HCT116 (cell line): ENCODE measurements around the gene RPTOR. TPM values are rescaled to one million over a fixed set of nuclear protein-coding genes. Genes with fewer than 3 reads are reported as not detected.

Experiments
- ATAC-seq: fragments of 200-7000 bp; cut with Tn5 transposase; 2 replicates; pipeline ENCODE4 v1.9.1; 2020; ENCODE audit warnings: mild to moderate bottlenecking, moderate library complexity
- BruUV-seq: library from RNA; stranded (reverse); fragments of 400-500 nt; replicated peaks from 2 replicates; lab custom pipeline; 2021; lab: Mats Ljungman, UMichigan
- CTCF ChIA-PET: fragments of 300-600 bp; sonication (Branson Sonifier 250); formaldehyde crosslinking; loops from one replicate; lab custom pipeline; 2021; ENCODE audit warnings: antibody characterized with exemption; lab: Charles Lee
- POLR2A ChIA-PET: fragments of 300-600, 350-600 bp; sonication (Branson Sonifier 250); formaldehyde crosslinking; loops from one replicate; lab custom pipeline; 2021; ENCODE audit warnings: antibody characterized with exemption; lab: Charles Lee
- RAD21 ChIA-PET, 2 experiments: fragments of 300-600 bp; sonication (Branson Sonifier 250); formaldehyde crosslinking; loops; one replicate each; lab custom pipeline; 2023; ENCODE audit warnings: low total read pairs in 2 of 2; ENCODE audit not compliant: uncharacterized antibody in 2 of 2, unreplicated experiment in 2 of 2, low non-redundant PET in 1 of 2; lab: Charles Lee
- DNase-seq: peaks from one replicate; pipeline ENCODE4 v3.0.0-alpha.2; 2010; ENCODE audit warnings: low read depth, low spot score
- H2AFZ ChIP-seq: fragments of 200-600 bp; shearing (Covaris generic), sonication (generic); 2 replicates; pipeline ENCODE4 v1.6.1; 2017; ENCODE audit warnings: low read depth, mixed run types, mixed read lengths, antibody characterized with exemption, low read length; ENCODE audit not compliant: poor library complexity, severe bottlenecking
- H3K27ac ChIP-seq: 2 replicates; pipeline ENCODE4 v1.5.1; 2012; ENCODE audit warnings: low read depth, low read length
- H3K27me3 ChIP-seq: fragments of 200-600 bp; sonication (generic); 2 replicates; pipeline ENCODE4 v1.6.1; 2016; ENCODE audit warnings: mixed run types, low read length, mixed read lengths; ENCODE audit not compliant: insufficient read depth
- H3K36me3 ChIP-seq, 2 experiments: fragments of 200-500 bp in 1 of 2; fragments of 200-600 bp in 1 of 2; sonication (Bioruptor generic) in 1 of 2; sonication (generic) in 1 of 2; 2 replicates each; pipeline versions ENCODE4 v1.5.1 to v1.6.1; 2014 to 2016; ENCODE audit warnings: low read length in 2 of 2, inconsistent platforms in 1 of 2, mixed read lengths in 1 of 2, mixed run types in 1 of 2; ENCODE audit not compliant: insufficient read depth in 2 of 2, control insufficient read depth in 1 of 2
- H3K4me1 ChIP-seq, 2 experiments: fragments of 200-600 bp in 1 of 2; sonication (generic) in 1 of 2; 2 replicates each; pipeline versions ENCODE4 v1.5.1 to v1.6.1; 2012 to 2017; ENCODE audit warnings: low read length in 2 of 2, inconsistent platforms in 1 of 2, mild to moderate bottlenecking in 1 of 2, mixed read lengths in 1 of 2, mixed run types in 1 of 2, moderate library complexity in 1 of 2; ENCODE audit not compliant: insufficient read depth in 2 of 2, control insufficient read depth in 1 of 2
- H3K4me2 ChIP-seq: fragments of 200-600 bp; sonication (generic); 2 replicates; pipeline ENCODE4 v1.6.1; 2017; ENCODE audit warnings: mixed run types, low read length, mixed read lengths
- H3K4me3 ChIP-seq, 2 experiments: fragments of 200-600 bp in 1 of 2; sonication (generic) in 1 of 2; replicated peaks in 1 of 2; 2 replicates each; pipeline ENCODE4 v1.5.1; 2011 to 2016; ENCODE audit warnings: low read length in 2 of 2, control low read depth in 1 of 2, low read depth in 1 of 2, mild to moderate bottlenecking in 1 of 2, mixed read lengths in 1 of 2, mixed run types in 1 of 2
- H3K79me2 ChIP-seq: fragments of 200-600 bp; sonication (generic); 2 replicates; pipeline ENCODE4 v1.6.1; 2017; ENCODE audit warnings: mild to moderate bottlenecking, mixed run types, low read length, moderate library complexity, mixed read lengths; ENCODE audit not compliant: insufficient read depth
- H3K9ac ChIP-seq: fragments of 200-600 bp; sonication (generic); 2 replicates; pipeline ENCODE4 v1.6.1; 2016; ENCODE audit warnings: low read length, mixed read lengths
- H3K9me2 ChIP-seq: fragments of 200-600 bp; sonication (generic), shearing (Covaris generic); 2 replicates; pipeline ENCODE4 v1.6.1; 2017; ENCODE audit warnings: mixed run types, mild to moderate bottlenecking, moderate library complexity; ENCODE audit not compliant: insufficient read depth
- H3K9me3 ChIP-seq, 2 experiments: fragments of 200-500 bp in 1 of 2; fragments of 200-600 bp in 1 of 2; sonication (Bioruptor generic) in 1 of 2; sonication (generic) in 1 of 2; 2 replicates each; pipeline ENCODE4 v1.6.1; 2014 to 2017; ENCODE audit warnings: low read length in 2 of 2, mixed read lengths in 2 of 2, inconsistent platforms in 1 of 2, low read depth in 1 of 2, mild to moderate bottlenecking in 1 of 2, mixed run types in 1 of 2, moderate library complexity in 1 of 2; ENCODE audit not compliant: control insufficient read depth in 1 of 2, insufficient read depth in 1 of 2
- H4K20me1 ChIP-seq: fragments of 200-600 bp; sonication (generic), shearing (Covaris generic); 2 replicates; pipeline ENCODE4 v1.6.1; 2017; ENCODE audit warnings: mixed run types, mild to moderate bottlenecking, moderate library complexity; ENCODE audit not compliant: insufficient read depth
- CBX3 ChIP-seq: IDR thresholded peaks from 2 replicates; pipeline ENCODE4 v1.6.1; 2012; ENCODE audit warnings: low read depth
- EGR1 ChIP-seq: IDR thresholded peaks from 2 replicates; pipeline ENCODE4 v1.6.1; 2012; ENCODE audit warnings: low read depth
- ELF1 ChIP-seq: IDR thresholded peaks from 2 replicates; pipeline ENCODE4 v1.6.1; 2012; ENCODE audit warnings: low read depth, borderline replicate concordance
- EZH2 ChIP-seq: fragments of 200-600 bp; sonication (generic); IDR thresholded peaks from 2 replicates; pipeline ENCODE4 v1.6.1; 2017; ENCODE audit warnings: antibody characterized with exemption, mixed run types
- EZH2phosphoT487 ChIP-seq: fragments of 200-600 bp; IDR thresholded peaks from 2 replicates; pipeline ENCODE4 v1.6.1; 2018; ENCODE audit warnings: antibody characterized with exemption, borderline replicate concordance
- FOSL1 ChIP-seq: IDR thresholded peaks from 2 replicates; pipeline ENCODE4 v1.6.1; 2012; ENCODE audit warnings: low read depth
- POLR2AphosphoS5 ChIP-seq: IDR thresholded peaks from 2 replicates; pipeline ENCODE4 v1.6.1; 2011; ENCODE audit warnings: mild to moderate bottlenecking, low read depth, low read length, moderate library complexity
- RAD21 ChIP-seq: IDR thresholded peaks from 2 replicates; pipeline ENCODE4 v1.6.1; 2012; ENCODE audit warnings: low read depth, mild to moderate bottlenecking
- TCF7L2 ChIP-seq: IDR thresholded peaks from 2 replicates; pipeline ENCODE4 v1.7.0; 2011; ENCODE audit warnings: borderline replicate concordance, inconsistent platforms; ENCODE audit not compliant: insufficient read depth, insufficient read length; ENCODE audit errors: extremely low read depth
- YY1 ChIP-seq: IDR thresholded peaks from 2 replicates; pipeline ENCODE4 v1.6.1; 2011; ENCODE audit warnings: low read length, low read depth, moderate library complexity, mild to moderate bottlenecking; ENCODE audit not compliant: insufficient replicate concordance; ENCODE audit errors: extremely low read depth
- ZFX ChIP-seq: fragments of 450-650 bp; IDR thresholded peaks from 2 replicates; pipeline ENCODE4 v1.6.1; 2017
- ZNF274 ChIP-seq: fragments of 200-500 bp; sonication (Bioruptor generic); IDR thresholded peaks from 2 replicates; pipeline ENCODE4 v1.6.1; 2014; ENCODE audit warnings: mild to moderate bottlenecking, low read depth, low read length, inconsistent platforms
- intact Hi-C: fragments of 100-400 bp; cut with micrococcal nuclease; formaldehyde crosslinking; loops from 2 replicates; pipeline ENCODE4 v1.10.0; 2022
- total RNA-seq: library from RNA; stranded (reverse); gene quantifications from one replicate; pipeline ENCODE4 v1.2.1, GENCODE V29; 2021; ENCODE audit not compliant: unreplicated experiment
- TF ChIP-seq, protein P1 (sequence below), 3 experiments: fragments of 200-600 bp in 1 of 3; sonication (generic) in 1 of 3; IDR thresholded peaks in 2 of 3; conservative IDR thresholded peaks in 1 of 3; 2 replicates each; pipeline ENCODE4 v1.5.1; 2012 to 2017; ENCODE audit warnings: low read depth in 2 of 3, low read length in 2 of 3, antibody characterized with exemption in 1 of 3, borderline replicate concordance in 1 of 3, control low read depth in 1 of 3, mild to moderate bottlenecking in 1 of 3, mixed read lengths in 1 of 3, mixed run types in 1 of 3, moderate library complexity in 1 of 3; ENCODE audit not compliant: insufficient read depth in 1 of 3
- TF ChIP-seq, protein P2 (sequence below): IDR thresholded peaks from 2 replicates; pipeline ENCODE4 v1.6.1; 2012
- TF ChIP-seq, protein P3 (sequence below): IDR thresholded peaks from 2 replicates; pipeline ENCODE4 v1.6.1; 2012; ENCODE audit warnings: low read depth
- TF ChIP-seq, protein P4 (sequence below): IDR thresholded peaks from 2 replicates; pipeline ENCODE4 v1.6.1; 2012

RPTOR gene
- total RNA-seq, 1 experiment from 2014 or later = 69.5 TPM

DNA sequence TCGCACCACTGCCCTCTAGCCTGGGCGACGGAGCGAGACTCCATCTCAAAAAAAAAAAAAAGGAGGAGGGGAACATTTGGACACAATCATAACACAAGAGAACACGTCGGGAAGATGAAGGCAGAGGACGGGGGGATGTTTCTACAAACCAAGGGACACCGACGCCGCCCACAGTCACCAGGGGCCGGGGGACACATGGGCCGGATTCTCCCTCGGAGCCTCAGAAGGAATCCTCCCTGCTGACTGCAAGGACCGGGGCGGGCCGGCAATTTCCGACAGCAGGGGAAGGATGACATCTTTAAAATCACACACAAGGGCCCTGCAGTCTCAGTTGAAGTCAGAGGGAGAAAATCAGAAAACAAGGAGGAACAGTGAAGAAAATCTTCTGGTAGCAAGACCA, 438.9 kb downstream of the RPTOR start:
- H3K9me3 ChIP-seq = no peaks in the 10 kb centered on the region
- intact Hi-C loops = loop anchor here (5.0 to 10.0 kb wide), 3 partner anchors 241 to 976 kb away; partner anchors contain the start of gene CEP131
- POLR2A ChIA-PET = no interaction called here

More for the DNA sequence above, 438.9 kb downstream of the RPTOR start:
- no peaks in the 10 kb centered on the region for H3K9me2 ChIP-seq
- no peaks in the 10 kb centered on the region for H4K20me1 ChIP-seq
- BruUV-seq = no TSS peak
- H3K27ac ChIP-seq = no peak overlapping the region
- no peak for DNase-seq
- no peaks in the 10 kb centered on the region for H3K79me2 ChIP-seq
- H3K4me1 ChIP-seq = peaks cover 23 to 38% of the 10 kb centered on the region in 2 experiments
- no peak overlapping the region for H3K9ac ChIP-seq
- CTCF ChIA-PET = no interaction called here
- H3K4me3 ChIP-seq = no peak overlapping the region
- H3K4me2 ChIP-seq = no peak overlapping the region
- H2AFZ ChIP-seq = no peak overlapping the region
- no peaks in the 10 kb centered on the region for H3K36me3 ChIP-seq
- ATAC-seq = no peak
- TF ChIP-seq CBX3 (no peak), ZFX (no peak), EZH2 (no peak), POLR2AphosphoS5 (no peak), YY1 (no peak), ELF1 (no peak), EZH2phosphoT487 (no peak), RAD21 (no peak), ZNF274 (no peak), FOSL1 (no peak), TCF7L2 (no peak), EGR1 (no peak)
- TF ChIP-seq, protein P1, sequence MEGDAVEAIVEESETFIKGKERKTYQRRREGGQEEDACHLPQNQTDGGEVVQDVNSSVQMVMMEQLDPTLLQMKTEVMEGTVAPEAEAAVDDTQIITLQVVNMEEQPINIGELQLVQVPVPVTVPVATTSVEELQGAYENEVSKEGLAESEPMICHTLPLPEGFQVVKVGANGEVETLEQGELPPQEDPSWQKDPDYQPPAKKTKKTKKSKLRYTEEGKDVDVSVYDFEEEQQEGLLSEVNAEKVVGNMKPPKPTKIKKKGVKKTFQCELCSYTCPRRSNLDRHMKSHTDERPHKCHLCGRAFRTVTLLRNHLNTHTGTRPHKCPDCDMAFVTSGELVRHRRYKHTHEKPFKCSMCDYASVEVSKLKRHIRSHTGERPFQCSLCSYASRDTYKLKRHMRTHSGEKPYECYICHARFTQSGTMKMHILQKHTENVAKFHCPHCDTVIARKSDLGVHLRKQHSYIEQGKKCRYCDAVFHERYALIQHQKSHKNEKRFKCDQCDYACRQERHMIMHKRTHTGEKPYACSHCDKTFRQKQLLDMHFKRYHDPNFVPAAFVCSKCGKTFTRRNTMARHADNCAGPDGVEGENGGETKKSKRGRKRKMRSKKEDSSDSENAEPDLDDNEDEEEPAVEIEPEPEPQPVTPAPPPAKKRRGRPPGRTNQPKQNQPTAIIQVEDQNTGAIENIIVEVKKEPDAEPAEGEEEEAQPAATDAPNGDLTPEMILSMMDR (IDR thresholded peaks at IDR 0.05 in 2 of 3, conservative IDR thresholded peaks at IDR 0.05 in 1 of 3; ENCODE audit: borderline replicate concordance in 1 of 3, insufficient read depth in 1 of 3, low read depth in 2 of 3, low read length in 2 of 3) = no peak
- TF ChIP-seq, protein P2, sequence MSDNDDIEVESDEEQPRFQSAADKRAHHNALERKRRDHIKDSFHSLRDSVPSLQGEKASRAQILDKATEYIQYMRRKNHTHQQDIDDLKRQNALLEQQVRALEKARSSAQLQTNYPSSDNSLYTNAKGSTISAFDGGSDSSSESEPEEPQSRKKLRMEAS = no peak
- TF ChIP-seq, protein P3, sequence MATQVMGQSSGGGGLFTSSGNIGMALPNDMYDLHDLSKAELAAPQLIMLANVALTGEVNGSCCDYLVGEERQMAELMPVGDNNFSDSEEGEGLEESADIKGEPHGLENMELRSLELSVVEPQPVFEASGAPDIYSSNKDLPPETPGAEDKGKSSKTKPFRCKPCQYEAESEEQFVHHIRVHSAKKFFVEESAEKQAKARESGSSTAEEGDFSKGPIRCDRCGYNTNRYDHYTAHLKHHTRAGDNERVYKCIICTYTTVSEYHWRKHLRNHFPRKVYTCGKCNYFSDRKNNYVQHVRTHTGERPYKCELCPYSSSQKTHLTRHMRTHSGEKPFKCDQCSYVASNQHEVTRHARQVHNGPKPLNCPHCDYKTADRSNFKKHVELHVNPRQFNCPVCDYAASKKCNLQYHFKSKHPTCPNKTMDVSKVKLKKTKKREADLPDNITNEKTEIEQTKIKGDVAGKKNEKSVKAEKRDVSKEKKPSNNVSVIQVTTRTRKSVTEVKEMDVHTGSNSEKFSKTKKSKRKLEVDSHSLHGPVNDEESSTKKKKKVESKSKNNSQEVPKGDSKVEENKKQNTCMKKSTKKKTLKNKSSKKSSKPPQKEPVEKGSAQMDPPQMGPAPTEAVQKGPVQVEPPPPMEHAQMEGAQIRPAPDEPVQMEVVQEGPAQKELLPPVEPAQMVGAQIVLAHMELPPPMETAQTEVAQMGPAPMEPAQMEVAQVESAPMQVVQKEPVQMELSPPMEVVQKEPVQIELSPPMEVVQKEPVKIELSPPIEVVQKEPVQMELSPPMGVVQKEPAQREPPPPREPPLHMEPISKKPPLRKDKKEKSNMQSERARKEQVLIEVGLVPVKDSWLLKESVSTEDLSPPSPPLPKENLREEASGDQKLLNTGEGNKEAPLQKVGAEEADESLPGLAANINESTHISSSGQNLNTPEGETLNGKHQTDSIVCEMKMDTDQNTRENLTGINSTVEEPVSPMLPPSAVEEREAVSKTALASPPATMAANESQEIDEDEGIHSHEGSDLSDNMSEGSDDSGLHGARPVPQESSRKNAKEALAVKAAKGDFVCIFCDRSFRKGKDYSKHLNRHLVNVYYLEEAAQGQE = no peak
- TF ChIP-seq, protein P4, sequence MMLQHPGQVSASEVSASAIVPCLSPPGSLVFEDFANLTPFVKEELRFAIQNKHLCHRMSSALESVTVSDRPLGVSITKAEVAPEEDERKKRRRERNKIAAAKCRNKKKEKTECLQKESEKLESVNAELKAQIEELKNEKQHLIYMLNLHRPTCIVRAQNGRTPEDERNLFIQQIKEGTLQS = no peak
- RAD21 ChIA-PET = interaction anchor here in 1 of 2 experiments (1.3 kb wide), 1 partner anchor 529 kb away, joined by 6 read pairs; no protein-coding TSS in a partner anchor
- no peaks in the 10 kb centered on the region for H3K27me3 ChIP-seq
